ACHN (cell line): ENCODE results near the gene PRAMEF12.
"Not testable (repeated sequence)": the region's sequence is repeated elsewhere in the genome, so short reads cannot be mapped to it uniquely, and the experiment has no call there.

Experiments
- DNase-seq: peaks from one replicate; pipeline ENCODE4 v3.0.0-alpha.2; 2015
- in situ Hi-C: cut with HindIII; loops from 2 replicates; pipeline ENCODE4 v1.10.0; 2017; ENCODE audit warnings: low sequenced_read_pairs, low pct_ligation_motif_present, low pct_unique_long_range_greater_than_20kb

Gene PRAMEF12

DNA sequence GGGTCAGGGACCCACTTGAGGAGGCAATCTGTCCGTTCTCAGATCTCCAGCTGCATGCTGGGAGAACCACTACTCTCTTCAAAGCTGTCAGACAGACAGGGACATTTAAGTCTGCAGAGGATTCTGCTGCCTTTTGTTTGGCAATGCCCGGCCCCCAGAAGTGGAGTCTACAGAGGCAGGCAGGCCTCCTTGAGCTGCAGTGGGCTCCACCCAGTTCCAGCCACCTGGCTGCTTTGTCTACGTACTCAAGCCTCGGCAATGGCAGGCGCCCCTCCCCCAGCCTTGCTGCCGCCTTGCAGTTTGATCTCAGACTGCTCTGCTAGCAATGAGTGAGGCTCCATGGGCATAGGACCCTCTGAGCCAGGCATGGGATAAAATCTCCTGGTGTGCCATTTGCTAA lies 45.5 kb downstream of the PRAMEF12 start:
- in situ Hi-C loops, DNase-seq: not testable (repeated sequence)
